GM21528 (cell line): ENCODE measurements around the gene ZNF408.

ENCODE experiments used
- ATAC-seq: cut with Tn5 transposase; IDR thresholded peaks from one replicate; pipeline ENCODE4 v1.9.1; 2021; ENCODE audit warnings: mild to moderate bottlenecking, moderate library complexity; ENCODE audit not compliant: unreplicated experiment, low FRiP score

The ZNF408 gene

GRCh38 chr11:46675288-46675851 is 25.5 kb upstream of the ZNF408 start:
- no peak for ATAC-seq

DNA sequence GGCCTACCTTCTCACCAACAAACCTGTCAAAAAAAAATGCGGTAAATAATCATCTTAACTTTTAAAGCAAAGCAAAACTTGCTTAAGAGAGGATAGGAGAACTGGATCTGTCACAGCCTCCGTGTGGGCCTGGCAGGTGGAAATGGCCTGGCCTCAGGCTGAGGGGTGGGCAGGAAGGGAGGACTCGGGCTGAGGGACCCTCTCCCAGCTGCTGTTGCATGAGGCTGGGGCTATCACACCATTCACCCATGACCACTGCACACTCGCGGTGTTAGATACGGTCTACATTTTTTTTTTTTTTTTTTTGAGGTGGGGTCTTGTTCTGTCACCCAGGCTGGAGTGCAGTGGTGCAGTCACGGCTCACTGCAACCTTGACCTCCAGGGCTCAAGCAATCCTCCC is 24.9 kb upstream of the ZNF408 start:
- no peak for ATAC-seq

DNA sequence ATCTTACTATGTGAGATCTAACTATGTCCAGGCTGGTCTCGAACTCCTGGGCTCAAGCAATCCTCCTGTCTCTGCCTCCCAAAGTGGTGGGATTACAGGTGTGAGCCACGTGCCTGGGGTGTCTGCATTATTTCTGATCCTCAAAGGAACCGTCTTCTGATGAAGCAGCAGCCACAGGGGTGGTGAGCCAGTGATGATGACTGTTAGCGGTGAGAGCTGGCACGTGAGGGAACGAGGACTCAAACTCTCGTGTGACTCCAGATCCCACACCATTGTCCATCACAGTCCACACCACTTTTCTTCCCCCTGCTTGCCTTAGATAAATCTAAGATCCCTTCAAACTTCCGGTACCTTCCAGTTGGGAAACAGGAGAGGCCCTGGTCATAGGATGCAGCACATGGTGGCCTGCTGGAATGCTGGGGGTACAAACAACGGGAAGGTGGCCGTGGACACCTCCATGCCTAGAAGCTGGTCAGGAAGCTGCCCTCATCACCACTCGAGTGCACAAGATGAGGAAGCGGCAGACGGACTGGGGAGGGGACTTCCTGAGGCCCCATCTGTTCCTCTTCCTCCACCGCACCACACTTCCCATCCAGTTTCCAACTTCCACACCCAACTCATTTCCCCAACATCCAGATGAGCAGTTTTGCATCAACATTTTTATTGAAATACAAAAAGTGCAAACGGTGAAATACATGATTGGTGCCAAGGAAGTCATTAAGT is 24.2 kb upstream of the ZNF408 start:
- no peak for ATAC-seq

- ATAC-seq, result no peak
Observed at GRCh38 chr11:46677169-46677568, 23.7 kb upstream of the ZNF408 start.

DNA sequence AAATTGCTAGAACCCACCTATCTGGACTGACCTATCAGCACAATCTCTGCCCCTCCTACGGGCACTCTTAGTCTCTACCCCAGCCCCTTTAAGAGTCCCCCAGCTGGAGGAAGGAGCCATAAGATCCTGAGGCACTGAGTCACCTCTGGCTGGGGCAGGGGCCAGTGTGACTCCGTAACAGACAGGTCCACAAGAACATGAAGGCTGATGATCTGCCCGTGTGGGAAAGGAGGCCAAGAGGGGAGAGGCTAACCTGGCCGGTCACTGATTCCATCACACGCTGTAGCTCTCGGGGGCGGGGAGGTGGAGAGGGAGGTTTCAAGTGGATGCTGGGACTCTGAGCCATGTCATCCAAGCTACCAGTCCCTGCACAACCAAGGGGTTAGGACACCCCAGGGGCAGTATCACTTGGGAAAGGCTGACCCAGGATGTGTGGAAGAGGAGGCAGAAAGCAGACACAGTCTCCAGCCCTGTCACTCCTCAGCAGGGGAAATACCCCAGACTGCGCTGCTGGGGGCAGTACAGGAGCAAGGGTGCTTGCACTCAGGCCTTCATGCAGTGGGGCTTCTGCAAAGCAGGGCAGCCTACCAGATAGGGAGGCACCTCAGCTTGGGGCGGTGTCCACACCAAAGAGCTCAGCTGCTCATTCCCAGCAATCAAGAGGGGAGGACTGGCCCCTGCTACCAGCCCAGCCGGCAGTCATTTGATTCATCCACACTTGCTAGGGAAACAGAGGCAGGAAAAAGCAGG is 22.7 kb upstream of the ZNF408 start:
- no peak for ATAC-seq

GRCh38 chr11:46678741-46679130 is 22.1 kb upstream of the ZNF408 start:
- no peak for ATAC-seq

GRCh38 chr11:46679241-46680163 is 21.3 kb upstream of the ZNF408 start:
- no peak for ATAC-seq

GRCh38 chr11:46680164-46680760 is 20.6 kb upstream of the ZNF408 start:
- no peak for ATAC-seq

DNA sequence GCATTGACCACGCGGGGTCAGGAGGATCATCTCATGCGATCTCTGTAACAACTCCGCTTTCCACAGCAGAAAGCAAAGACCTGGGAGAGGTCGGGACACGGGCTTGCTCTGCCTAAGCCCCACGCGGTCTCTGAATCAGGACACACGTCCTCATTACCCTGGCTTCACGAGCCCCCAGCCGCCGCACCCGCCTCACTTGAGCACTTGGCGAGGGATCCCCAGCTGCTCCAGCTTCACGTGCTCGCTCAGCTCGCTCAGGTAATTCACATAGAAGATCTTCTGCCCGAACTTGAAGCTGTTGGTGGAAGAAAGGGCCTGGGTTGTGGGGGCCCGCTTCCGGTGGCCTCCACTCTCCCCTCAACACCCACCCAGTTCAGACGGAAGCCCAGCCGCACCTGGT is 20.0 kb upstream of the ZNF408 start:
- no peak for ATAC-seq

- no peak for ATAC-seq
Observed at GRCh38 chr11:46681814-46682213, 19.0 kb upstream of the ZNF408 start.

DNA sequence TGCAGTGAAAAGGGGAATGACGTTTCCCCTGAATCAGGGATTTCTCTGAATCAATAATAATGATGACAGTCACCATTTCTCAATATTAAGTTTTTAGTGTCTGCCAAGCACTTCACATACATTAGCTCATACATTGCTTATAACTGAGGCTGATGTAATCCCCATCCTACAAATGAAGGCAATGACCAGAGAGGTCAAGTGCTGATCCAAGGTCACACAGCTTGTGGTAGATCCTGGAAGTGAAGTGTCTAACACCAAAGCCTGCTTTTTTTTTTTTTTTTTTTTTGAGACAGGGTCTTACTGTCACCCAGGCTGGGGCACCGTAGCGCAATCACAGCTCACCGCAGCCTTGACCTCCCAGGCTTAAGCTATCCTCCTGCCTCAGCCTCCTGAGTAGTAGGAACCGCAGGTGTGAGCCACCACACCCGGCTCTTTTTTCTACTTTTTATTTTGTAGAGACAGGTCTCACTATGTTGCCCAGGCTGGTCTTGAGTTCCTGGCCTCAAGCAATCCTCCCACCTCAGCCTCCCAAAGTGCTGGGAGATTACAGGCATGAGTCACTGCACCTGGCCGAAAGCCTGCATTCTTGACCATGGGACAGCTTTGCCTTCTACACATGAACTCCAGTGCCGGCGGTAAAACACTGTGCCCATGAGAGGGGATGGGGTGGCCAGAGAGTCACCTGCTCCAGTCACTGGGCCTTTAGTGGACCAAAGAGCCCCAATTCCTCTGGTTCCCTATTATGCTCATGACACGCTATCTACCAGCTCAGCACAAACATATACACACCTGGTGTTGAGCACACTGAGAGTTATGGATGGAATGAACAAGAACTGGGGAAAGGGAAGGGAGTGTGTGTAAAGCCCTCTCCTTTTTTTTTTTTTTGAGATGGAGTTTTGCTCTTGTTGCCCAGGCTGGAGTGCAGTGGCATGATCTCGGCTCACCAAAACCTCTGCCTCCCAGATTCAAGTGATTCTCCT is 17.8 kb upstream of the ZNF408 start:
- ATAC-seq, result no peak

GRCh38 chr11:46684367-46684766 is 16.5 kb upstream of the ZNF408 start:
- no peak for ATAC-seq

GRCh38 chr11:46686886-46687795 is 13.7 kb upstream of the ZNF408 start:
- no peak for ATAC-seq

- no peak for ATAC-seq
Observed at GRCh38 chr11:46690702-46691101, 10.1 kb upstream of the ZNF408 start.

DNA sequence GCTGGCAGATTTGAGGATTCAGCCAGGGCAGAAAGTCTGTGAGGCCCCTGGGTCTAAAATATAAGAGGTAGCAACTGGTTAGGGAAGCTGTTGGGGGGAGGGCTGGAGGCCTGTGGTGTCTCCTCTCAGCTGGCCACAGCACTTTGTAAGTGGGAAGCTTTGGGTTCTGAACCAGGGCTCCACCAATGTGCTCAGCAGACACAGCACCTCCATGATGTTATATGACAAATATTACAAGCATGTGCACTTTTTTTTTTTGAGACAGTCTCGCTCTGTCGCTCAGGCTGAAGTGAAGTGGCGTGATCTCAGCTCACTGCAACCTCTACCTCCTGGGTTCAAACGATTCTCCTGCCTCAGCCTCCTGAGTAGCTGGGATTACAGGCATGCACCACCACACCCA is 8.4 kb upstream of the ZNF408 start:
- no peak for ATAC-seq

GRCh38 chr11:46693597-46694012 is 7.2 kb upstream of the ZNF408 start:
- no peak for ATAC-seq

- ATAC-seq, result no peak
Observed at GRCh38 chr11:46694072-46694471, 6.8 kb upstream of the ZNF408 start.

DNA sequence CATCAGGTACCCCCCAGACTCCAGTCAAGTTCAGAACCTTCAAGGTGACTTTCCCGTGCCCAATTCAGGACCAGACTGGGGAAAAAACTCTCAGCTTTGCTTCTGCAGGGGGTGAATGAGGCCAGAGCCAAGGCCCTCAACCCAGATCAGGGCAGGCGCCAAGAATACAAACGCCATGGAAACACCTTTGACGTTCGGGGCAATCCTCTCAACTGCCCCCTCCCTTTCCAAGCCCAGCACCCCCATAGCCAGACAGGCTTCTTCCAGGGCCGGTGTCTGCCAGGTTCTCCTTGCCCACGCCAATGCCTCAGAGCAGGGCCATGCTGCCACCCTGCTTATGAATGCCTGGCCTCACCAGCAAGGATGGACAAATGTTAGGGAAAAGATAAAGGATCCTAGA is 6.2 kb upstream of the ZNF408 start:
- no peak for ATAC-seq
